ENCODE data around the gene XPNPEP3.
"Not testable (repeated sequence)": the region's sequence is repeated elsewhere in the genome, so short reads cannot be mapped to it uniquely, and the experiment has no call there.

Gene XPNPEP3

GRCh38 chr22:40857309-40857855, 434 bp downstream of the XPNPEP3 start:
- Histone ChIP-seq H3K9me3 (ENCODE audit: control insufficient read depth, insufficient read depth, low read length) (no peaks in the 10 kb centered on the region), H3K27ac (ENCODE audit: low read length) (no peak overlapping the region), H3K4me3 (ENCODE audit: low read length) (peak overlapping the region; percentile 94), H3K4me1 (ENCODE audit: control insufficient read depth, insufficient read depth, low read length) (no peaks in the 10 kb centered on the region), H3K36me3 (ENCODE audit: control insufficient read depth, insufficient read depth, low read length) (peaks cover 5% of the 10 kb centered on the region; the same call in 1 of the 2 replicates), H3K27me3 (ENCODE audit: control insufficient read depth, insufficient read depth, low read length) (no peaks in the 10 kb centered on the region)
- no peak for DNase-seq (ENCODE audit: low read depth, low spot score)
- WGBS (ENCODE audit: insufficient coverage, insufficient read length): no CpG with 5 or more reads among the region's 18 CpGs

- H3K27ac ChIP-seq (ENCODE audit: low read length): no peak within 1 kb of the TSS
- no CpG with 5 or more reads among the region's 3 CpGs for WGBS (ENCODE audit: insufficient coverage, insufficient read length)
- no peaks in the 10 kb centered on the region for H3K9me3 ChIP-seq (ENCODE audit: control insufficient read depth, insufficient read depth, low read length)
- no peak within 1 kb of the TSS for H3K4me3 ChIP-seq (ENCODE audit: low read length)
- peaks cover 5% of the 10 kb centered on the region; the same call in 1 of the 2 replicates for H3K36me3 ChIP-seq (ENCODE audit: control insufficient read depth, insufficient read depth, low read length)
- DNase-seq (ENCODE audit: low read depth, low spot score): no peak
- H3K4me1 ChIP-seq (ENCODE audit: control insufficient read depth, insufficient read depth, low read length): no peaks in the 10 kb centered on the region
- no peaks in the 10 kb centered on the region for H3K27me3 ChIP-seq (ENCODE audit: control insufficient read depth, insufficient read depth, low read length)
Observed at GRCh38 chr22:40862013-40862412, 5.1 kb downstream of the XPNPEP3 start, which contains the start of gene DNAJB7. Gene DNAJB7, minus strand, starts transcription at chr22:40862113. Its CDS starts 119 bp downstream, at chr22:40861994.

GRCh38 chr22:40862537-40862936, 5.6 kb downstream of the XPNPEP3 start:
- Histone ChIP-seq H3K27me3 (ENCODE audit: control insufficient read depth, insufficient read depth, low read length) (no peaks in the 10 kb centered on the region), H3K9me3 (ENCODE audit: control insufficient read depth, insufficient read depth, low read length) (no peaks in the 10 kb centered on the region), H3K4me3 (ENCODE audit: low read length) (no peak overlapping the region), H3K27ac (ENCODE audit: low read length) (no peak overlapping the region), H3K36me3 (ENCODE audit: control insufficient read depth, insufficient read depth, low read length) (peaks cover 5% of the 10 kb centered on the region; the same call in 1 of the 2 replicates), H3K4me1 (ENCODE audit: control insufficient read depth, insufficient read depth, low read length) (no peaks in the 10 kb centered on the region)
- no peak for DNase-seq (ENCODE audit: low read depth, low spot score)
- no CpG with 5 or more reads among the region's 2 CpGs for WGBS (ENCODE audit: insufficient coverage, insufficient read length)

GRCh38 chr22:40867109-40867508, 10.2 kb downstream of the XPNPEP3 start:
- no peak for DNase-seq (ENCODE audit: low read depth, low spot score)
- WGBS (ENCODE audit: insufficient coverage, insufficient read length): no CpG with 5 or more reads among the region's 2 CpGs
- Histone ChIP-seq H3K27me3 (ENCODE audit: control insufficient read depth, insufficient read depth, low read length) (no peaks in the 10 kb centered on the region), H3K9me3 (ENCODE audit: control insufficient read depth, insufficient read depth, low read length) (no peaks in the 10 kb centered on the region), H3K27ac (ENCODE audit: low read length) (no peak overlapping the region), H3K4me3 (ENCODE audit: low read length) (no peak overlapping the region), H3K36me3 (ENCODE audit: control insufficient read depth, insufficient read depth, low read length) (peaks cover 1% of the 10 kb centered on the region; the same call in 1 of the 2 replicates), H3K4me1 (ENCODE audit: control insufficient read depth, insufficient read depth, low read length) (no peaks in the 10 kb centered on the region)

GRCh38 chr22:40868379-40868778, 11.4 kb downstream of the XPNPEP3 start:
- H3K27me3 ChIP-seq (ENCODE audit: control insufficient read depth, insufficient read depth, low read length); H3K4me1 ChIP-seq (ENCODE audit: control insufficient read depth, insufficient read depth, low read length); H3K27ac ChIP-seq (ENCODE audit: low read length); H3K36me3 ChIP-seq (ENCODE audit: control insufficient read depth, insufficient read depth, low read length); H3K4me3 ChIP-seq (ENCODE audit: low read length); H3K9me3 ChIP-seq (ENCODE audit: control insufficient read depth, insufficient read depth, low read length); DNase-seq (ENCODE audit: low read depth, low spot score): not testable (repeated sequence)
- no CpG with 5 or more reads among the region's 6 CpGs for WGBS (ENCODE audit: insufficient coverage, insufficient read length)

GRCh38 chr22:40874016-40874415, 17.1 kb downstream of the XPNPEP3 start:
- no CpG with 5 or more reads among the region's 3 CpGs for WGBS (ENCODE audit: insufficient coverage, insufficient read length)

GRCh38 chr22:40875111-40875510, 18.2 kb downstream of the XPNPEP3 start:
- H3K27ac ChIP-seq (ENCODE audit: low read length): no peak overlapping the region
- H3K36me3 ChIP-seq (ENCODE audit: control insufficient read depth, insufficient read depth, low read length): no peaks in the 10 kb centered on the region
- no peaks in the 10 kb centered on the region for H3K4me1 ChIP-seq (ENCODE audit: control insufficient read depth, insufficient read depth, low read length)
- H3K27me3 ChIP-seq (ENCODE audit: control insufficient read depth, insufficient read depth, low read length): no peaks in the 10 kb centered on the region
- no peak for DNase-seq (ENCODE audit: low read depth, low spot score)
- no peak overlapping the region for H3K4me3 ChIP-seq (ENCODE audit: low read length)
- no peaks in the 10 kb centered on the region for H3K9me3 ChIP-seq (ENCODE audit: control insufficient read depth, insufficient read depth, low read length)
- no CpG with 5 or more reads among the region's 3 CpGs for WGBS (ENCODE audit: insufficient coverage, insufficient read length)

More at GRCh38 chr22:40874016-40874415, 17.1 kb downstream of the XPNPEP3 start:
- no peak overlapping the region for H3K27ac ChIP-seq (ENCODE audit: low read length)
- DNase-seq (ENCODE audit: low read depth, low spot score): no peak
- no peaks in the 10 kb centered on the region for H3K9me3 ChIP-seq (ENCODE audit: control insufficient read depth, insufficient read depth, low read length)
- no peaks in the 10 kb centered on the region for H3K27me3 ChIP-seq (ENCODE audit: control insufficient read depth, insufficient read depth, low read length)
- H3K36me3 ChIP-seq (ENCODE audit: control insufficient read depth, insufficient read depth, low read length): no peaks in the 10 kb centered on the region
- H3K4me1 ChIP-seq (ENCODE audit: control insufficient read depth, insufficient read depth, low read length): no peaks in the 10 kb centered on the region
- no peak overlapping the region for H3K4me3 ChIP-seq (ENCODE audit: low read length)

GRCh38 chr22:40876907-40877306, 20.0 kb downstream of the XPNPEP3 start:
- Histone ChIP-seq H3K36me3 (ENCODE audit: control insufficient read depth, insufficient read depth, low read length) (0 out of 2 replicates have a peak, but pooled peaks cover 3% of the 10 kb centered on the region), H3K4me3 (ENCODE audit: low read length) (no peak overlapping the region), H3K4me1 (ENCODE audit: control insufficient read depth, insufficient read depth, low read length) (no peaks in the 10 kb centered on the region), H3K27ac (ENCODE audit: low read length) (no peak overlapping the region), H3K9me3 (ENCODE audit: control insufficient read depth, insufficient read depth, low read length) (no peaks in the 10 kb centered on the region), H3K27me3 (ENCODE audit: control insufficient read depth, insufficient read depth, low read length) (no peaks in the 10 kb centered on the region)
- DNase-seq (ENCODE audit: low read depth, low spot score): no peak
- WGBS (ENCODE audit: insufficient coverage, insufficient read length): no CpG with 5 or more reads among the region's 1 CpG

- H3K4me1 ChIP-seq (ENCODE audit: control insufficient read depth, insufficient read depth, low read length): no peaks in the 10 kb centered on the region
- H3K9me3 ChIP-seq (ENCODE audit: control insufficient read depth, insufficient read depth, low read length): no peaks in the 10 kb centered on the region
- no peak overlapping the region for H3K27ac ChIP-seq (ENCODE audit: low read length)
- H3K4me3 ChIP-seq (ENCODE audit: low read length): no peak overlapping the region
- 0 out of 2 replicates have a peak, but pooled peaks cover 3% of the 10 kb centered on the region for H3K36me3 ChIP-seq (ENCODE audit: control insufficient read depth, insufficient read depth, low read length)
- H3K27me3 ChIP-seq (ENCODE audit: control insufficient read depth, insufficient read depth, low read length): no peaks in the 10 kb centered on the region
- no peak for DNase-seq (ENCODE audit: low read depth, low spot score)
- WGBS (ENCODE audit: insufficient coverage, insufficient read length): no CpG with 5 or more reads among the region's 3 CpGs
Observed at GRCh38 chr22:40877488-40877887, 20.5 kb downstream of the XPNPEP3 start.

GRCh38 chr22:40878922-40879321, 22.0 kb downstream of the XPNPEP3 start:
- H3K36me3 ChIP-seq (ENCODE audit: control insufficient read depth, insufficient read depth, low read length): peaks cover 3% of the 10 kb centered on the region; the same call in 1 of the 2 replicates
- H3K4me1 ChIP-seq (ENCODE audit: control insufficient read depth, insufficient read depth, low read length): no peaks in the 10 kb centered on the region
- no peak for DNase-seq (ENCODE audit: low read depth, low spot score)
- WGBS (ENCODE audit: insufficient coverage, insufficient read length): no CpG with 5 or more reads among the region's 2 CpGs
- no peaks in the 10 kb centered on the region for H3K27me3 ChIP-seq (ENCODE audit: control insufficient read depth, insufficient read depth, low read length)
- H3K9me3 ChIP-seq (ENCODE audit: control insufficient read depth, insufficient read depth, low read length): no peaks in the 10 kb centered on the region
- no peak overlapping the region for H3K4me3 ChIP-seq (ENCODE audit: low read length)
- H3K27ac ChIP-seq (ENCODE audit: low read length): no peak overlapping the region

- no peak overlapping the region for H3K4me3 ChIP-seq (ENCODE audit: low read length)
- no peaks in the 10 kb centered on the region for H3K27me3 ChIP-seq (ENCODE audit: control insufficient read depth, insufficient read depth, low read length)
- no peak overlapping the region for H3K27ac ChIP-seq (ENCODE audit: low read length)
- no peaks in the 10 kb centered on the region for H3K9me3 ChIP-seq (ENCODE audit: control insufficient read depth, insufficient read depth, low read length)
- no peak for DNase-seq (ENCODE audit: low read depth, low spot score)
- no peaks in the 10 kb centered on the region for H3K36me3 ChIP-seq (ENCODE audit: control insufficient read depth, insufficient read depth, low read length)
- no peaks in the 10 kb centered on the region for H3K4me1 ChIP-seq (ENCODE audit: control insufficient read depth, insufficient read depth, low read length)
Observed at GRCh38 chr22:40889116-40889515, 32.2 kb downstream of the XPNPEP3 start.

Data from iPS DF 6.9 (cell line).